Fibroblast of gingiva (primary cell): Measurements from ENCODE around the gene CPSF2.
"Not testable (repeated sequence)": the region's sequence is repeated elsewhere in the genome, so short reads cannot be mapped to it uniquely, and the experiment has no call there.

ENCODE experiments used
- DNase-seq: peaks from one replicate; pipeline ENCODE4 v3.0.0-alpha.2; 2011; ENCODE audit warnings: low read depth

CPSF2 gene

DNA sequence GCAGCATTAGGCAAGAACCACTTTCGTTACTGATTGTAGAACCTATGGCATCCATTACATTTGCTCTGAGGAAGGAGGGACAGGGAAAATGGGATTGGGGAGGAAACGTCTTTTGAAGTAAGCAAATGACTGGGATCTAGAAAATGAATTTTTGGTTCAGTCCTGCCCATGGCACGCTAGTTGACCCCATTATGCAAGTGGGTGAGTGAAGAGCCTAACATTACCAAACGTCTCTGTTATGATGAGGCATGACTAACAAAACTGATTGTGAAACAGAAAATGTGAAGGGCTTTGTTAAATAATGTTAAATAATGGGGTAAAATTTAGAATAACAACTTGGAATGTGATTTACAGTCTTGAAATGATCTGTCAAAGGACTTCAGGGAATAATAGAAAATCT lies 38.9 kb downstream of the CPSF2 start:
- DNase-seq = peak; percentile 67

DNA sequence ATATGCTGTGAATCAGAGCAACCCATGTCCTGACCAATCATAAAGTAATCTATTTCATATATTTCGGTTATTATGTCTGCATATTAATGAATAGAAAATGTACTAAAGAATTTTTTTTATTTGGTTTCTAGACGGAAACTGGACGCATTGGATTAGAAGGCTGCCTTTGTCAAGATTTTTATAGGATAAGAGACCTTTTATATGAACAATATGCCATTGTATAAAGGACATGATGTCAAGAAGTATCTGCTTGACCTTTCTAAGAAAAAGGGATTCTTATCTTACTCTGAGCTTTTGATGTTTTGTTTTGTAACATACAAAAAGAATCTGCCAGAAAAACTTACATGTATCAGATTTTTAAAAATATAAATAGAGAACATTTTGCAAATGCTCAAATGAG lies 39.8 kb downstream of the CPSF2 start:
- no peak for DNase-seq

DNA sequence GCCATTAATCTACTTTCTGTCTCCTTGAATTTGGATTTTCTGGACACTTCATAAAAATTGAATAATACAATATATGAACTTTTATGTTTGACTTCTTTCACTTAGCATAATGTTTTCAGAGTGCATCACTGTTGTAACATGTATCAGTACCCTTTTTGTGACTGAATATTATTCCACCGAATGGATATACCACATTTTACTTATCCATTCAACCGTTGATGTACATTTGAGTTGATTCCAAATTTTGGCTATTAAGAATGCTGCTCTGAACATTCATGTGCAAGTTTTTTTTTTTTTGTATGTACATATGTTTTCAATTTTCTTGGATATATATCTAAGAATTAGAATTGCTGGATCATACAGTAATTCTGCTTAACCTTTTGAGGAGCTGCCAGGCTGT lies 43.2 kb downstream of the CPSF2 start:
- DNase-seq = no peak

DNA sequence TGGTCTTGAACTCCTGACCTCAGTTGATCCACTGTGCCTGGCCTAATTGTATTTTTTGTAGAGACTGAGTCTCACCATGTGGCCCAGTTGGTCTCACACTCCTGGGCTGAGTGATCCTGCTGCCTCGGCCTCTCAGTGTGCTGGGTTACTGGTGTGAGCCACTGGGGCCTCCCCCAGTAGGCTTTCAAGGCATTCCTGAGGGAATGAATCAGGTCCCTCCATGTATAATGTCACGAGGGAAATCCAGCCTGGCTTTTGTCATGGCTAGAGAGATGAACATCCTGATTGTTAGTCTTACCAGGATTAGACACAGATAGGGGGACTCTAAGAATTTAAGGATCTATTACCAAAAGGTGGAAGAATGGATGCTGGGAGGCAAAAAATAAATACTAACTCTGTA lies 51.9 kb downstream of the CPSF2 start:
- DNase-seq = no peak

DNA sequence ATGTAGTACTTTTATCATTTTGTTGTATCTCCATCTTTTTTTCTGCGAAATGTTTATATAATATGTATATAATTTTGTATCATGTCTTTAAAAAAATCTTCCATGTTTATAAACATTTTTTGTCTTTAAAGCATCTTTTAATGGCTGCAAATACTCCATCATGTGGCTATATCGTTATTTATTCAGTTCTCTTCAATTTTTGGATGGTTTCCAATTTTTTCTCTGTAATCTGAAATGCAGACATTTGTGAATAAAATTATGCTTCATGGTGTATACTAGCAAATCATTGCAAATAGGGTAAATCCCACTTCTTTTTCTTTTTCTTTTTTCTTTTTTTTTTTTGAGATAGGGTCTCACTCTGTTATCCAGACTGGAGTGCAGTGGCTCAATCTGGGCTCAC lies 54.0 kb downstream of the CPSF2 start:
- no peak for DNase-seq

DNA sequence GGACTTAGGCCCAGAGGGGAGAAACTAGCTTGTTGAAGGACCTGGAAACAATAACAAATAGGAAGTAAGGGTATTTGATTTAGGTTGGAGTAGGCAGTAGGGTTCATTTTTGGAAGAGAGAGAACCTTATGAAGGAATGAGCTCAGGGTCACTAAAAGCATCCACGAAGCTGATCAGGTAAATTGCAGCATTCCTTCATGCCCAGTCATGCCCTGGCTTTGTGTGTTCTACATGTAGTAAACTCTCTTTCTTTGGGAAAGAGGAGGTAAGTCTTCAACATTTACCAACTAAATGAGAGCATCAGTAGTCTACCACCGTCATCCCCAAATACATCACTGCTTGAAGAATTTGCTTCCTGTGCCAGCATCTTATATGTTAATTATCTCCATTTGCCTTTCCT lies 54.7 kb downstream of the CPSF2 start:
- no peak for DNase-seq

DNA sequence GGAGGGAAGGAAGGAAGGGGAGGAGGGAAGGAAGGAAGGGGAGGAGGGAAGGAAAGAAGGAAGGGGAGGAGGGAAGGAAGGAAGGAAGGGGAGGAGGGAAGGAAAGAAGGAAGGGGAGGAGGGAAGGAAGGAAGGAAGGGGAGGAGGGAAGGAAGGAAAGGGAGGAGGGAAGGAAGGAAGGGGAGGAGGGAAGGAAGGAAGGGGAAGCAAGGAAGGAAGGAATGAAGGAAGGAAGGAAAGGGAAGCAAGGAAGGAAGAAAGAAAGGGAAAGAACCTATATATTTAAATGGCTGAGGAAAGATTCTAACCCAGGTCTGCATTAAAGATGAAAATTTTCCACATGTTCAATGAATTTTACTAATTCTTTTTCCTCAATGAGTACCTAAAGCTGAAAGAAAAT lies 57.4 kb downstream of the CPSF2 start:
- not testable (repeated sequence) for DNase-seq

DNA sequence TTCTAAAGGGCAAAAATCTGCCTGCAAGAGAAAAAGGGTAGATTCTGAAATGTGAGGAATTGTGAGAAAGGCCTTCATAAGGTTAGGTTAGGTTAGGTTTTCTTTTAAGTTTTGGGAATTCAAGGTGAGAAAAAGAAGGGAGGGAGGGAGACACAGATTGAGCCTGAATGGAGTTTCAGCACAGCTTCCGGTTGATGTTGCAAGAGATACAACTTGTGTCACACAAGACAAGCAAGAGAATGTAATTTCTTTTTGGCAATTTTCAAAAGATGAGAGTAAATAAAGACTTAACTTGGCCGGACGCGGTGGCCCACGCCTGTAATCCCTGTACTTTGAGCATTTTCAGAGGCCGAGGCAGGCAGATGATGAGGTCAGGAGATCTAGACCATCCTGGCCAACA lies 63.8 kb downstream of the CPSF2 start:
- no peak for DNase-seq

DNA sequence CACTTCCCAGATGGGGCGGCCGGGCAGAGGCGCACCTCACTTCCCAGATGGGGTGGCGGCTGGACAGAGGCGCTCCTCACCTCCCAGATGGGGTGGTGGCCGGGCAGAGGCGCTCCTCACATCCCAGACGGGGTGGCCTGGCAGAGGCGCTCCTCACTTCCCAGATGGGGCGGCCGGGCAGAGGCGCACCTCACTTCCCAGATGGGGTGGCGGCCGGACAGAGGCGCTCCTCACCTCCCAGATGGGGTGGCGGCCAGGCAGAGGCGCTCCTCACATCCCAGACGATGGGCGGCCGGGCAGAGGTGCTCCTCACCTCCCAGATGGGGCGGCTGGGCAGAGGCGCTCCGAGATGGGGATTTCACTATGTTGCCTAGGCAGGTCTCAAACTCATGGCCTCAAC lies 65.8 kb downstream of the CPSF2 start:
- DNase-seq = not testable (repeated sequence)

DNA sequence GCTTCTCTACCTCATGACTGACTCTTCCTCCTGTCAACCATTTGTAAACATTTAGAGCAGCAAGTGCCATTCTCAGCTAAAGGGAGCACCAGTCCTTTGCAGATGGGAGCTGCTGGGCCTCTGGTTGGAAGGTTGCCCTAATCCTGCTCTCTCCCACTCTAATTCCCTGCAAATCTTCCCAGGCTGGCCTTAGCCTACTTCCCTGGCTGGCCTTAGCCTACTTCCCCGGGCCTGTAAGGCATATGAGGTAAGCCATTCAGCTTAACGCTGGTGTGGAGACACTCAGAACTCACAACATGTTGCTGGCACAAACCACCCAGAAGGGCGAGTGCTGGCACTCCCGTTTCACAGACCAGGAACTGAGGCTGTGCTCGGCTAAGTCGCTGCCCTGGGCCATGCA lies 69.0 kb downstream of the CPSF2 start:
- DNase-seq = no peak

DNA sequence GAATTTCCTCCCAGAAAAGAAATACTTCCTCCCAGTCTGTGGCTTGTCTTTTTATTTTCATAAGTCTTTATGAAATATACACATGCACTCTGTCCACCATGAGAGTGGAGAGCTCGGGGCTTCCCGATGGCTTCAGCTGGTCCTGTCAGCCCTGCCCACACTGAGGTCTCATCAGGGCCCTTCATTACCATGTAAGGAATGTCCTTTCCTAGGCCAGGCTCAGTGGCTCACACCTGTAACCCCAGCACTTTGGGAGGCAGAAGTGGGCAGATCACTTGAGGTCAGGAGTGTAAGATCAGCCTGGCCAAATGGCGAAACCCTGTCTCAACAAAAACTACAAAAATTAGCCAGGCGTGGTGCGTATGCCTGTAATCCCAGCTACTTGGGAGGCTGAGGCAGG lies 77.0 kb downstream of the CPSF2 start:
- DNase-seq = no peak

DNA sequence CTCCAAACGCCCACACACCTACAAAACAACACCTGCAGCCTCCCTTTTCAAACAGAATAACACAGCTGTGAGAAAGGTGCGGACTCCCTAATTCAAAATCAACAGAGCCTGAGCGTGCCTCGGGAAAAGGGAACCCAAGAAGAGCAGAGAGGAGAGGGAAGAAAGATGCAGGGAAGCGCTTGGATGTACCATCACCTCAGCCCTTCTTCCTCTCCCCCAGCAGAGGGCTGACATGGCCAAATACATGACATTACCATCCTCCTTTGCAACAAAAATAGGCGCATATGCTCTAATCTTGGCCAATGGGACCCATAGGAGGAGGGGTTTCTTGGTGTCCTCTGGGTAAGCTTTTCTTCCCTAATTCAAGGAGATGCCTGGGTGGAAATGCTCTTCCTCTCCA lies 78.0 kb downstream of the CPSF2 start:
- no peak for DNase-seq

DNA sequence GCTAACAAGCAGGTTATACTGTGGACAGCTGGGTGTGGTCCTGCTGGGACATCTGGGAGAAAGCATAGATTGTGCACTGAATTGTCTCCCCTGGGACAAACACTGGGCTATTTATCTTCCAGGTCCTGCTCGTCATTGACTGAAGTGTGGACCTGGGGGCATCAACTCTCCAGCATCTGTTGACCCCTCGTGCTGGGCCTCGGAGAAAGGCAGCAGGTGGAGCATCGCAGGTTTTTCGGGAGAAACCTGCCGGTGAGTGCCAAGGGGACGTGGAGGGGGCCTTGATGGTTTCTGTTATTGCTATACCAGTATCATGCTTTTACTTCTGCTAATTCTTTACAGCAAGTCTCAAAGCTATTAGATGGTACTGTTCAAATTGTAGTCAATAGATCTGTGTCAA lies 81.3 kb downstream of the CPSF2 start:
- DNase-seq = no peak

DNA sequence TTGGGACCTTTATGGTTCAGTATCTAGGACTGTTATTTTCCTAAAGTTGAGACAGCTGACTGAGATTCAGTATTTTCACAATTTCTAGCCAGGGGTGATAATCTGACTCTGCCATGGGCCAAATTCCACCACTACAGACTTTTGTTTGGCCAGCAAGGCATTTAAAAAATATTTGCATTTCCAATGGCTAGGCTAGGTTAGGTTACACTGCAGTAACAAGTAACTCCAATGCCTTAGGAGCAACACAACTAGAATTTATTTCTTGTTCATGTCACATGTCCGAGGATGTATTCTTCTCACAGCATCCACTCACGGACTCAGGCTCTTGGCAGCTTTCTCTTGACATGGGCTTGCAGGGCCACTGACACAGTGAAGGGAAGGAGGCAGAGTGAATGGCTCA lies 83.0 kb downstream of the CPSF2 start:
- DNase-seq = no peak

DNA sequence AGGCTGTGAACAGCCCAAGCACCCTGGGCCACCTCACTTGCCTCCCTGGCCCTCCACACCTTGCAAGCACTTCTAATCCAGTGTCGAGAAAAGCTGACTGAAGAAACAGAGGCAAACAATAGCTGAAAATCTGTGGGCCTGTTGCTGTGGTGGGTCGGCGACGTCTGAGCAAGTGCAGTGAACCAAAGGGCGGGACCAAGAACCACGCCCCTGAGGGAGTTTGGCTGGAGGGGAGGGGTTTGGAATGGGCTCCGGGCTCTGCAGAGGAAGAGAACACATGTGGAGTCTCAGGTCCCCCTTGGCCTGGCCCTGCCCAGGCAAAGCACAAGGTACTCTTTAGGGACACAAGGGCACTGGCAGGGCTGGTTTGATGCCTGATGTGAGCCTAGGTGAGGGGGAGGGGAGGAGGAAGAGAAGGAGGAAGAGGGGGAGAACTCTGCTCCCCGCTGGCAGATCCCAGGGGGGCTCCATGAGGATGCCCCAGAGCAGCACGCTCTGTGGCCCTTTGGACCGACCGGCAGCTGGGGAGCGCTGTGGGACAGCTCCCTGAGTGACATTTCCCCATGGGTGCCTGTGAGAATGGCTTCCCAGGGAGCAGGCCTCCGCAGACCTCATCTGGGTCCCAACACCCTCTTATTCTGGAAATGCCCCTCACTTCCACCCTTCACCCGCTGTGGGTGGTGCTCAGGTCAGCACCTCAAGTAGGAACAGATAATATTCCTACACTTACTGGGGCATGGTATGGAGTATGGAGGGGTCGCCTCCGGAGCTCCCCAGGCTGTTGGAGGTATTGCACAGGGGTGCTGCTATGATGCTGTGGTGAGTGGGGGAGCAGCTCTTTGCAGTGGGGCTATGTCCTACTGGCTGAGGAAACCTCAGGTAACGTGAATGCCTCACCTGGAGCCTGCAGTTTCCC lies 85.5 kb downstream of the CPSF2 start:
- no peak for DNase-seq

DNA sequence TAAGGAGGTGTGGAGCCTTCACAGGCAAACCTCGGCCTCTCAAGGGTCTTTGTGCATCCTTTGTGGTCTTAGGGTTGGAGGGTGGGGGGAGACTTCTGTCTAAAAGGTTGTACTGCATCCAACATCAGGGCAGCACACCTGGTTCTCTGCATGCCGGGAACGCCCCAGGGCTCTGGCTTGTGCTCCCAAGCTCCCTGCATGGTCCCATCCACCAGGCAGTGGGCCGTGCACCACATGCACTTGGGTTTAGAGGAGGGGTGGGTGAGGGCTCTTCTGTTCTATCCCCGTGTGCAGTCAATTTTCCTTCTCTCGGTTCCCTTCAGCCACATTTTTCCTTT lies 86.1 kb downstream of the CPSF2 start:
- DNase-seq = no peak

DNA sequence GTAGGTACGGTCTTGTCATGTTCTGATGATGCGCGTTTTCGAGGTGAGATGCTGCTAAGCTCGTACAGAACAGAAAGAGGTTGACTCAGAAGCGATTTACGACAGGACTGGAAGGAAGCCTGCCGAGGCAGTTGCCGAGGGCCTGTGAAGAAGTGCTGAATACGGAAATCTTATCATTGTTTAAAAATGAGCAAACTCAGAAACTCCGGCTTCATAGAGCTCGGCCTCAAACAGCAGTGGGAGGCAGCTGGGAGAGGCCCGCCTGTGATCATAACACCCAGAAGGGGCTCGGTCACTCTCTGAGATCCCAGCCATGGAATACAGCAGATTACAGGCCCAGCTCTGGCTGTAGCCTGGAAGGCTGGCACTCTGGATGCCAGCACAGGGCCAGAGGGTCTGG lies 87.4 kb downstream of the CPSF2 start:
- no peak for DNase-seq

DNA sequence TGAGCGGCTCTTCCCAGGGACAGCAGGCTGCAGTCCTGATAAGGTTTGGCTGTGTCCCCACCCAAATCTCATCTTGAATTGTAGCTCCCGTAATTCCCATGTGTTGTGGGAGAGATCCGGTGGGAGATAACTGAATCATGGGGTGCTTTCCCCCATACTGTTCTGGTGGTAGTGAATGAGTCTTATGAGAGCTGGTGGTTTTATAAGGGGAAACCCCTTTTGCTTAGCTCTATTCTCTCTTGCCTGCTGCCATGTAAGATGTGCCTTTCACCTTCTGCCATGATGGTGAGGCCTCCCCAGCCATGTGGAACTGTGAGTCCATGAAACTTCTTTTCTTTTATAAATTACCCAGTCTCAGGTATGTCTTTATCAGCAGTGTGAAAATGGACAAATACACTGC lies 91.4 kb downstream of the CPSF2 start:
- DNase-seq = not testable (repeated sequence)

DNA sequence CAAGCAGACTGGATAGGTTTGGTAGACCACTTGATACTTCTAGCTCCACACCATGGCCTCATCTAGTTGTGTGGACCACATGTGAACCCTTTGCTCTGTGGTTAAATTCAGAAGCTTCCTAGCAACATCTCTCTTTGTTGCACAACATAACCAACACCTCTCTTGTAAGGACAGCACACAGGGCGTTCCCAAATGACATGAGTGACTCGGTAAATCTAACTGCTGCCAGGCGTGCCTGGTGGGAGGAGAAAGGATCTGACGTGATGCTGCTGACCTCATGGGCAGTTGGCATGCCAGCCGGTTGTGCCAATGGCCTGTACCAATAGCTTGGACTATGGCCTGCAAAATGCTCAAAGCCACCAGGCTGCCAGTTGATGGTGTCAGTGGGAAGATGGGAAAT lies 93.8 kb downstream of the CPSF2 start:
- peak; percentile 43 for DNase-seq

DNA sequence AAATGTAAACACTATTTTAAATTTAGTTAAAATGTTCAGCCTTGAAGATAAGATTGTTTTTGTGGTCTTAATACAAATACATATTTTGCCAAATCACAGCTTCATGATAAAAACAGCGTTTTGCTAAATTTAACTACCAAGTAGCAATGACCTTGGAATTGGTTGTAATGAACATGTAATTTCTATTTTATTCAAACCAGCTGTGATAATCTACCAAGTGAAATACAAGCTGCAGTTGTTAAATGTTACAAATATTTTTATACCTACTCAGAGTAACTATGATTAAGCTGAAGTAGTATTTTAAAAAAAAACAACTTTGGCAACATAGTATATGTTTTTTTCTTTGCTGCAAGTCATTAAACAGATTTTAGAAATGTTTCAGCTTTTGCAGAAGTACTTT lies 96.2 kb downstream of the CPSF2 start:
- peak; percentile 70 for DNase-seq
